SJCRH30 (cell line): Measurements from ENCODE around the gene COA5. TPM values are rescaled to one million over a fixed set of nuclear protein-coding genes. Genes with fewer than 3 reads are reported as not detected.

ENCODE experiments used
- DNase-seq, 2 experiments: peaks; one replicate each; pipeline ENCODE4 v3.0.0-alpha.2; 2015 to 2020
- H3K27ac ChIP-seq: fragments of 250-450 bp; sonication (Bioruptor Pico); 2 replicates; pipeline ENCODE4 v1.5.1; 2020; ENCODE audit warnings: mild to moderate bottlenecking, moderate library complexity
- H3K27me3 ChIP-seq: fragments of 250-450 bp; sonication (Bioruptor Pico); 2 replicates; pipeline ENCODE4 v1.5.1; 2020; ENCODE audit warnings: mild to moderate bottlenecking, moderate library complexity
- H3K36me3 ChIP-seq: fragments of 250-450 bp; sonication (Bioruptor Pico); 2 replicates; pipeline ENCODE4 v1.5.1; 2020; ENCODE audit warnings: mild to moderate bottlenecking, moderate library complexity
- H3K4me1 ChIP-seq: fragments of 250-450 bp; sonication (Bioruptor Pico); 2 replicates; pipeline ENCODE4 v1.5.1; 2020; ENCODE audit warnings: mild to moderate bottlenecking, moderate library complexity
- H3K4me3 ChIP-seq: fragments of 250-450 bp; sonication (Bioruptor Pico); 2 replicates; pipeline ENCODE4 v1.5.1; 2020; ENCODE audit warnings: mild to moderate bottlenecking, moderate library complexity
- H3K9me3 ChIP-seq: fragments of 250-450 bp; sonication (Bioruptor Pico); replicated peaks from 2 replicates; pipeline ENCODE4 v1.5.1; 2020; ENCODE audit warnings: mild to moderate bottlenecking, moderate library complexity
- total RNA-seq: library from RNA; depleted of rRNA; stranded (reverse); fragments of >200 nt; shearing (Covaris generic); gene quantifications from 2 replicates; pipeline ENCODE4 v1.2.3, GENCODE V29; 2014

COA5 gene
- total RNA-seq, 1 experiment from 2014 or later: 37.6 TPM

DNA sequence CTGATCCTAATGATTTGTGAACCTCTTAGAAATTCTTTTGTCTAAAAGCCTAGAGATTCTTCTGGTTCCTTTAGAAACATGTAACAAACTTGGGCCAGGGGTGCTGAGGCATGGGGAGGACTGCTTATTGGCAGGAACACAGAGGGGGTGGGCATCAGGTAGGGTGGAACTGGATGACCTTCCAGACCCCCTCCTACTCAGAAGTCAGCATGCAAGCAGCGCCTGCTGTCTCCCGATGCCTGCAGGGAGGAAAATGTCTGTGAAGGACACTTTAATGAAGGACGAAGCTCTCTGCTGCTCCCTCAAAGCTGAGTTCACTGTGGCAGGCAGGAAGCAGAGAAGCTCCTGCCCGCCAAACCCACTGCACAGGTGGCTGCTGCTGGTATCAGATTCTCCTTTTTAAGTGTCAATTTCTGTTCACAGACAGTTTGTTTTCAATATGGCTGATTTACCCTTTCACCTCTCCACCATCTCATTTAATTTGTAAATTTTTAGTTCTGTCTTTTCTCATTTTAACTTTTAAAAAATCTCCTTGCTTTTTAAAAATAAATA lies 19.4 kb downstream of the COA5 start:
- H3K4me1 ChIP-seq: no peaks in the 10 kb centered on the region
- H3K27me3 ChIP-seq: no peaks in the 10 kb centered on the region
- H3K4me3 ChIP-seq: no peak overlapping the region
- H3K27ac ChIP-seq: no peak overlapping the region
- no peak for DNase-seq
- no peaks in the 10 kb centered on the region for H3K9me3 ChIP-seq
- H3K36me3 ChIP-seq: 0 out of 2 replicates have a peak, but pooled peaks cover 5% of the 10 kb centered on the region

DNA sequence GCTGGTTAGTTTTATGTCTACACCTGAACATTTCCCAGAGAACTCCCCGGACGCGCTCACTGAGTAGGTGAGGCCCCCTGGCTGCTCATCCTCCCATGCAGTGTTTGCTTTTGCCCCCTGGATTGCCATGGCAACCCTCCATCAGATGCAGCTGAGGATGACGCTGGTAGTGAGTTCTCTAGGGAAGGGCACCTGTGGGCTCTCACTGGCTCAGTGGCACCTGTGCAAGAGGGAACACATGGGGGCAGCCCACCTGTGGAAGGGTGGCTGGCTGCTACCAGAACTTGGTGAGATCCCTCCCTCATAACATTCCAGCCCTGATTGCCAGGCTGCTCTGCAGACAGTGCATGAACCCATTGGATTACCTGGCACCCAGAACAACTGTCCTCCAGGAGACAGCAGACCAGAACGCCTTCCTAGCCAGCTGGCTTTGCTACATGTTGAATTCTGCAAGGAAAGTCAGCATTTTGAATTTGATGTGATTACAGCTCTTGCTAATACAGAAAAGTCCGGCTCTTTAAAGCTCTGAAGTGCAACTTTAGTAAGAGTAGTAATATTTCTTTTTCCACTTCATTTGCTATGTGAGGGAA lies 21.7 kb downstream of the COA5 start:
- Histone ChIP-seq H3K4me1 (no peaks in the 10 kb centered on the region), H3K4me3 (no peak overlapping the region), H3K27ac (no peak overlapping the region), H3K36me3 (0 out of 2 replicates have a peak, but pooled peaks cover 6% of the 10 kb centered on the region), H3K27me3 (no peaks in the 10 kb centered on the region), H3K9me3 (no peaks in the 10 kb centered on the region)
- DNase-seq: no peak

DNA sequence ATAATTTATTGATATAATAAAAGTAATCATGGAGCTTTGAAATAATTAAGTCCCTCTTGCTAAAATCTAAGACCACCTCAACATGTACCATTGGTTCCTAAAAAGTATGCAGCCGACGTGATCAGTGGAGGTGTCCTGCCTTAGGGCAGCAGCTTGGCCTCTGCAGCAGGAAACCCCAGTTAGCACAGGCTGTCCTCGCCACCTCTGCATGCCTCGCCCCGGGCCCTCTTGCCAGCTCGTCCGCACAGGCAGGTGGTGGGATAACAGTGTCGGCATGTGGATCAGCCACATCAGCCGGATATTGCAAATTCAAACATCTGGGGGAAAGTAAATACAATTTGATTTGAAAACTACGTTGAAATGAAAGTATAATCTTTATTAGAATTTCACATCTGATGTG lies 22.9 kb downstream of the COA5 start:
- Histone ChIP-seq H3K9me3 (no peaks in the 10 kb centered on the region), H3K4me1 (no peaks in the 10 kb centered on the region), H3K27me3 (no peaks in the 10 kb centered on the region), H3K4me3 (no peak overlapping the region), H3K36me3 (0 out of 2 replicates have a peak, but pooled peaks cover 6% of the 10 kb centered on the region), H3K27ac (no peak overlapping the region)
- no peak for DNase-seq

DNA sequence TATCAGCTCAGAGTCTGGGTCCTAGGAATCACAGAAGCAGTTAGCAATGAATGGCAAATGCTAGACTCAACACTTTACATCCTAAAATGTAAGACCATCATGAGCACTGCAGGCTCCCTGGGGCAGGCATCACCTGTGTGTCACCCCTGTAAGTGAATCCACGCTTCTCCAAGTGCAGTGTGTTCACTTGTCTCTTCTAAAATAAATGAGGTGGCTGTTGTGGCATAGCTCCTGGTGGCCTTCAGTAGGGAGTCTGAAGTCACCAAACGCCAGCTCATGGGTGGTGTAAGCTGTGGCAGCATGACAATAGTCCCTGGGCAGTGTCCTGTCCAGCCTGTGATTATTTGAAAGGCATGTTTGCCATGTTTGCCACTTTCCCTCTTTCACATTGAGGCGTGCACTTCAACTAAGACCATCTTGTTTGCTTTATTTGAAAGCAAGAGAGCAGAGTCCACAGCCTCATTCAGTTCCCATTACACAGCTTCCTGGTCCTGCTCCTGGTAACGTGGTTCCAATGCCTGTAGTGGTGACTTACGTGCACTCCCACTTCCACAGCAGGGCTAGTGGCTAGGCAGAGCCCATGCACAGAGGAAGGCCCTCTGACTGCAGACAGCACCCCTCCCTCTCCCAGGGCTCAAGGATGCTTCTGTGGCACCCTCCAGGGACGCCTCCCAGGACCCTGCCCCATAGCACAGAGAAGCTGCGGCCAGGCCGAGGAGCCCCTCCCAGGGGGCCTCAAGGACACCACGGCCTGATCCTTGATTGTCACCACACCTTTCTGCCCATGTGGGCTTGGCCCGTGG lies 24.3 kb downstream of the COA5 start:
- Histone ChIP-seq H3K27me3 (no peaks in the 10 kb centered on the region), H3K27ac (no peak overlapping the region), H3K9me3 (no peaks in the 10 kb centered on the region), H3K4me3 (no peak overlapping the region), H3K36me3 (0 out of 2 replicates have a peak, but pooled peaks cover 6% of the 10 kb centered on the region), H3K4me1 (no peaks in the 10 kb centered on the region)
- DNase-seq: no peak

DNA sequence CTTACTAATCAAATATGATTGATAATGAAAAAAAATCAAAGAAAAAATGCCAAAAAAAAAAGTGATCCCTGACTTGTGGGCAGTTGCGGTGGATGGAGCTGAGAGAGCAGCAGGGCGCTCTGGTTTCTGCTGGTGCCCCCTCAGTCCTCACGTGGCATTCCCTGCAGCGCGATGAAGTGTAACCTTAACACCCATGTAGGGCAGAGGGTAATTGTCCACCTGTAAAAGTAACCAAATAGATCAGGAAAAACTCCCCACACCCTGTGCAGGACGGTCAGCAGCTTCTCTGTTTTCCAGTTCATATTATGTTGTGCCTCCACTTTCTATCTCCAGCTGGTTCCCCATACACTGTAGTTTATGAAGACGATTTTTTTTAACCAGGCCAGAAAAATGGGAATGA lies 25.0 kb downstream of the COA5 start:
- Histone ChIP-seq H3K36me3 (0 out of 2 replicates have a peak, but pooled peaks cover 6% of the 10 kb centered on the region), H3K4me3 (no peak overlapping the region), H3K27me3 (no peaks in the 10 kb centered on the region), H3K9me3 (no peaks in the 10 kb centered on the region), H3K27ac (no peak overlapping the region), H3K4me1 (no peaks in the 10 kb centered on the region)
- DNase-seq: no peak

DNA sequence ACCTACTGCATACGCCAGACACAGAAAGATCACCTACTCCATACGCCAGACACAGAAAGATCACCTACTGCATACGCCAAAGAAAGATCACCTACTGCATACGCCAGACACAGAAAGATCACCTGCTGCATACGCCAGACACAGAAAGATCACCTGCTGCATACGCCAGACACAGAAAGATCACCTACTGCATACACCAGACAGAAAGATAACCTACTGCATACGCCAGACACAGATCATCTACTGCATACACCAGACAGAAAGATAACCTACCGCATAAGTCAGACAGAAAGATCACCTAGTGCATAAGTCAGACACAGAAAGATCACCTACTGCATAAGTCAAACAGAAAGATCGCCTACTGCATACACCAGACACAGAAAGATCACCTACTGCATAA lies 25.8 kb downstream of the COA5 start:
- Histone ChIP-seq H3K9me3 (no peaks in the 10 kb centered on the region), H3K27ac (no peak overlapping the region), H3K36me3 (0 out of 2 replicates have a peak, but pooled peaks cover 3% of the 10 kb centered on the region), H3K4me1 (no peaks in the 10 kb centered on the region), H3K27me3 (no peaks in the 10 kb centered on the region), H3K4me3 (no peak overlapping the region)
- DNase-seq: no peak

DNA sequence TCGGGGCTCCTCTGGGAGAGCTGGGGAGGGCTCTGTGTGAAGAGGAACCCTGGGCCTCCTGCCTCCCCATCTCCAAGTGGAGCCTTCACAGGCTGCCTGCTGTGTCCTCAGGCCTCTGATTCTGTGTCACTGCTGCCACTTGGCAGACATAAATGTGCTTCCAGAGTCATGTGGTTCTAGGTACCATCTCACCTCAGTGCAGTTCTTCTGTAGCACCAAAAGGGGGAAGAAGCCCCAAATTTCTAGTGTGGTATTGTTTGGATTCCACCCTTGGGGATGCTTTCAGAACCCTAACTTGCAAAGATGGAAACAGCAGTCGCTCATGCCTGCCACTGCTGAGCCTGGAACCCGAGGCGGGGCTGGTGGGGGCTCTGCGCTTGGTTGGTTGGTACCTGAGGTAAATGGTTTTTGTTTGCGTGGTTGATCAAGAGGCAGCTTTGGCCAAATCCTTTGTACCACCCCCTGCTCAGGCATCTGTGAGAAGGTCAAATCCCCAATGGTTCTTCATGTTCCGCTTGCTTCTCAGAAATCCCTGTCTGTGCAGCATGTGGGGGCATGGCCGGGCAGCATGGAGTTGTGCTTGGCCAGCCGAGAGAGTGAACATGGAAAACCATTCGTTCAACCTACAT lies 27.5 kb downstream of the COA5 start:
- peaks cover 3% of the 10 kb centered on the region; the same call in 1 of the 2 replicates for H3K36me3 ChIP-seq
- no peaks in the 10 kb centered on the region for H3K9me3 ChIP-seq
- no peaks in the 10 kb centered on the region for H3K27me3 ChIP-seq
- no peaks in the 10 kb centered on the region for H3K4me1 ChIP-seq
- H3K4me3 ChIP-seq: no peak overlapping the region
- no peak for DNase-seq
- no peak overlapping the region for H3K27ac ChIP-seq

DNA sequence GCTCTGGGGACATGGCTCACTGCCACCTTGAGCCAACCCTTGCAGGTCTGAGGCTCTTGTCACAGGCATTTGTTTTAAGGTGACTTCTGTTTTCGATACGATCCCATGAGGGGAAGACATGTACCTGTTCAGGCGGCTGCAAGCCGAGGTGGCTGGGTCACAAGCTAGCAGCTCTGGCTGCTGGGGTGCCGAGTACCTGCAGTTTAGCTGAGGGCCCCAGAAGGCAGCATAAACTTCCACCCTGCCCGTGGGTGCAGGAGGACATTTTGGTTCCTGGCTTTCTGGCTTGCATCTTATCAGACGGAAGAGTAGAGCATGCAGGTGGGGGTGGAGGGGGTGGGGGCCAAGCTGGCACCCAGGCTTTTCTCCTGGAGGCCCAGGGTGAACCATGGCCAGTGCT lies 28.4 kb downstream of the COA5 start:
- Histone ChIP-seq H3K36me3 (peaks cover 3% of the 10 kb centered on the region; the same call in 1 of the 2 replicates), H3K4me1 (no peaks in the 10 kb centered on the region), H3K27me3 (no peaks in the 10 kb centered on the region), H3K9me3 (no peaks in the 10 kb centered on the region), H3K4me3 (no peak overlapping the region), H3K27ac (no peak overlapping the region)
- DNase-seq: no peak

DNA sequence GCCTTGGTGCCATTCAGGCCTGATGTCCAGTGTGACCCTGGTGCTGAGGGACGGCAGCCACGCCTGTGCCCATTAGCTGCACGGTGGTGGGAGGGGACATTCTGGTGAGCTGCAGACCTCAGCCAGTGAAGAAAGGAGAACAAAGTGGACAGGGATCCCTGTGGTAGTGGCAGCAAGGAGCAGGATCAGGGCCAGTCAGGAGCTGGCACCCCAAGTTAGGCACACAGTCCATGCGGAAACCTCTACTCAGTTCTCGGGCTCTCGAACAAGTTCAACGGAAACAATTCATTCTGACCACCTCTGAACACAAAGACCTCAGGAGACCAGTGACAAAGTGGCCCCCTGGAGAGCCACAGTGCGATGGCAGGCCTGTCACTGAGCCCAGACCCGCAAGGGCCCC lies 30.1 kb downstream of the COA5 start:
- no peaks in the 10 kb centered on the region for H3K9me3 ChIP-seq
- DNase-seq: no peak
- no peaks in the 10 kb centered on the region for H3K4me1 ChIP-seq
- peaks cover 3% of the 10 kb centered on the region; the same call in 1 of the 2 replicates for H3K36me3 ChIP-seq
- H3K27me3 ChIP-seq: no peaks in the 10 kb centered on the region
- no peak overlapping the region for H3K4me3 ChIP-seq
- H3K27ac ChIP-seq: no peak overlapping the region

DNA sequence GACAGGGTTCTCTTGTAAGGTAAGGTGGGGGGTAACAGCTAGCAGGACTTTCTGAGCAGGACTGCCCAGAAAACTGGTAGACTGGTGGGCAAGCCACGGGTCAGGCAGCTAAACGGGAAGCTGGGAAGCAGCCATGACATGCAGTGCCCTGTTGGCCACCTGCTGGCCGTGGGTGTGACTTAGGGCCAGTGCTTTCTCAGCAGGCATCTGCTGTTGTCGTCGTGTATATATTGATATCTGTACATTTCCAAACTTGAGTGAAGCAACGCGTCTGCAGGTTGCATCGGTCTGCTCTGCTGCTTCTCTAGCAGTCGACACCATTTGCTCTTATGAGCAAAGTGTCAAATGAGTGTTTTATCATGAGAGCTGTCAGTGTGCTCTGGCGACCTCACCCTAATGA lies 31.0 kb downstream of the COA5 start:
- Histone ChIP-seq H3K27me3 (no peaks in the 10 kb centered on the region), H3K27ac (no peak overlapping the region), H3K4me3 (no peak overlapping the region), H3K9me3 (no peaks in the 10 kb centered on the region), H3K4me1 (no peaks in the 10 kb centered on the region), H3K36me3 (peaks cover 3% of the 10 kb centered on the region; the same call in 1 of the 2 replicates)
- no peak for DNase-seq

DNA sequence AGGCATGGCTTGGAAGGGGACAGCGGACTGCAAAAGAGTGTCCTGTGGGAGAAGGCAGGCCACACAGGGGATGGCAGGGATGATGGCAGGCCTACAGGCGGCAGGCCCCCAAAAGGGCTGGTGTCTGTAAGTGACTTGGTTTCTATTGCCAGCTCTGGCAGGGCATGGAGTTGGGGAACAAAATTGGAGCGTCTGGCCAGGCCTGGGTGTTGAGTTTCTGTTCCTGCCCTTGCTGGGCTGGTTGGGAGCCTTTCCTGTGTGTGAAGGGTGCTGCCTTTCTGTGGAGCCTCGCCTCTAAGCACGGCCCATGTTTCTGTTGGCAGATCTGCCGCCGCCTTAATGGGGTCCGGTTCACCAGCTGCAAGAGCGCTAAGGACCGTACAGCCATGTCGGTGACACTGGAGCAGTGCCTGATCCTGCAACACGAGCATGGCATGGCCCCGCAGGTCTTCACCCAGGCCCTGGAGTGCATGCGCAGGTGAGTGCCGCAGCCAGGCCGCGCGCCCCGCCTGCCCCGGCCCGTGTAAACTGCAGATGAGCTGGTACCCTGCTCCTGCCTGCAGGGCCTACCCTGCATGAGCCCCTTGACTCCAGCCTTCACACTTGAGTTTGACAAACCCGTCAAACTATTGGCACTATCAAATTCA lies 31.5 kb downstream of the COA5 start:
- Histone ChIP-seq H3K9me3 (no peaks in the 10 kb centered on the region), H3K27me3 (no peaks in the 10 kb centered on the region), H3K4me1 (no peaks in the 10 kb centered on the region), H3K27ac (no peak overlapping the region), H3K4me3 (no peak overlapping the region), H3K36me3 (no peaks in the 10 kb centered on the region; the same call in 1 of the 2 replicates)
- no peak for DNase-seq

DNA sequence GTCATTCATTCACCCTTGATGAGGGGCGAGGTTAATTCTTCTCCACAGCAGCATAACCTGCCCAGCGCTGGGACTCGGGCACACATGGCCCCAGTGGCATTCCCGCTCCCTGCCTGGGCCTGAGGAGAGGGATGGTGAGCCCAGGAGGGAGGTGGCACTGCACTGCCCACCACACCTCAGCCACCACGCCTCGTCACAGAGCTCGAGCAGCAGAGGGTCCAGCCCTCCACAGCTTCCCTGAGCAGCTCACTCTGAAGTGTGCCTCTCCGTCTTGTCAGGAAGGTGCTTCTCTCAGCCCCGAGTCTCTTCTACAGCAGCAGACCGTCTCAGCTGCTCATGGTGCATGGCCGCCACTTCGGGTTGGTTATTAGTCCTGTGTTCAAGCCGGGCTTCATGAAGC lies 34.9 kb downstream of the COA5 start:
- Histone ChIP-seq H3K4me1 (no peaks in the 10 kb centered on the region), H3K36me3 (no peaks in the 10 kb centered on the region; the same call in 1 of the 2 replicates), H3K27me3 (no peaks in the 10 kb centered on the region), H3K4me3 (no peak overlapping the region), H3K27ac (no peak overlapping the region), H3K9me3 (no peaks in the 10 kb centered on the region)
- DNase-seq: no peak

DNA sequence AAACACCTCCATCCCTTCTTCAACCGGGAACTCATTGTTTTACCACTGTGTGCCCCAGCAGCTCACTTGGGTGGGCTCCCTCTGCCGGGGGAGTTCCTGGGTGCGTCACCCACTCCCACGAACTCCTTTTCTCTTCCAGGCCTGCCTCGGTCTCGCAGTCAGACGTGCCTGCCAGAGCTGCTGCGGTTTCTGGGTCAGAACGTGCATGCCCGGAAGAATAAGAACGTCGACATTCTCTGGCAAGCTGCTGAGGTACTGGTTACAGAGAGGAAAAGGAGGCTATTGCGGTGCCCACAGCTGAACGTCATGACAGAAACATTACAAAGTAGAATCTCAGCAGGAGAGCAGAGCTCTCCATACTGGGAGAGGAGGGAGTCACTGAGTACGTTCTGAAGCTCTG lies 35.6 kb downstream of the COA5 start:
- Histone ChIP-seq H3K4me3 (no peak overlapping the region), H3K9me3 (no peaks in the 10 kb centered on the region), H3K27ac (no peak overlapping the region), H3K4me1 (no peaks in the 10 kb centered on the region), H3K36me3 (no peaks in the 10 kb centered on the region; the same call in 1 of the 2 replicates), H3K27me3 (no peaks in the 10 kb centered on the region)
- DNase-seq: no peak

DNA sequence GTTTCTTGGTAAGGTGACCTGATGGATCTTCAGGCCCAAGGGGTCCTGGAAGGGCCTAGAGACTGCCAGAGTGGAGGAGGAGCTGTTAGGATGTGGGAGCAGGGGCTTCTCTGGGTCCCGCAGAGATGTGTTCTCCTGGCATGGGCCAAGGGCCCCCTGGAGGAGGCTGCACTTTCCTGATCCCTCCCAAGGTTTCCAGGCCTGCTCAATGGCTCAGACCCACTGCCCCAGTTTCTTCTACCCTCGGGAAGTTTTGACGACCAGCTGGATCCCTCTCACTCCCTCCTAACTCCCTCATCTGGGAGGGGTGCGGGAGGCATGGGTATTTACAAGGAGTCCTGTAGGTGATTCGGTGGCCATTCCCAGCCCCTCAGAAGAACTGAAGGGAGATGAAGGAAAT lies 36.1 kb downstream of the COA5 start:
- Histone ChIP-seq H3K4me1 (no peaks in the 10 kb centered on the region), H3K9me3 (no peaks in the 10 kb centered on the region), H3K27me3 (no peaks in the 10 kb centered on the region), H3K4me3 (no peak overlapping the region), H3K27ac (no peak overlapping the region), H3K36me3 (no peaks in the 10 kb centered on the region; the same call in 1 of the 2 replicates)
- no peak for DNase-seq
